Mononuclear cell (primary cell): ENCODE results near the gene GRID2. TPM values are rescaled to one million over a fixed set of nuclear protein-coding genes. Genes with fewer than 3 reads are reported as not detected.
"Not testable (repeated sequence)": the region's sequence is repeated elsewhere in the genome, so short reads cannot be mapped to it uniquely, and the experiment has no call there.

ENCODE experiments used
- H3K27me3 ChIP-seq: 2 replicates; pipeline ENCODE4 v1.6.0; 2011; ENCODE audit warnings: low read length, control low read depth; ENCODE audit not compliant: insufficient read depth
- H3K4me1 ChIP-seq: 2 replicates; pipeline ENCODE4 v1.5.1; 2011; ENCODE audit warnings: mild to moderate bottlenecking, low read length, control low read depth; ENCODE audit not compliant: insufficient read depth
- H3K4me3 ChIP-seq: 2 replicates; pipeline ENCODE4 v1.5.1; 2011; ENCODE audit warnings: mild to moderate bottlenecking, low read length, moderate library complexity
- H3K9me3 ChIP-seq: 2 replicates; pipeline ENCODE4 v1.5.1; 2011; ENCODE audit warnings: low read depth, mild to moderate bottlenecking, control low read depth, low read length
- total RNA-seq: library from RNA; depleted of rRNA; stranded (reverse); fragments of >200 nt; gene quantifications from one replicate; pipeline ENCODE4 v1.2.3, GENCODE V29; 2012

Gene GRID2
- total RNA-seq, 1 donor = not detected

- peaks cover 4% of the 10 kb centered on the region for H3K9me3 ChIP-seq
- H3K4me1 ChIP-seq = no peaks in the 10 kb centered on the region
- no peak overlapping the region for H3K4me3 ChIP-seq
- no peaks in the 10 kb centered on the region for H3K27me3 ChIP-seq
Measured at GRCh38 chr4:93657527-93657926, 1353.8 kb downstream of the GRID2 start.

- peaks cover 4% of the 10 kb centered on the region for H3K9me3 ChIP-seq
- H3K27me3 ChIP-seq = no peaks in the 10 kb centered on the region
- H3K4me3 ChIP-seq = no peak overlapping the region
- no peaks in the 10 kb centered on the region for H3K4me1 ChIP-seq
Measured at GRCh38 chr4:93658443-93658842, 1354.7 kb downstream of the GRID2 start.

GRCh38 chr4:93659629-93660028, 1355.9 kb downstream of the GRID2 start:
- H3K4me1 ChIP-seq = no peaks in the 10 kb centered on the region
- peaks cover 3% of the 10 kb centered on the region for H3K9me3 ChIP-seq
- no peaks in the 10 kb centered on the region for H3K27me3 ChIP-seq
- H3K4me3 ChIP-seq = no peak overlapping the region

- H3K4me3 ChIP-seq = no peak overlapping the region
- H3K4me1 ChIP-seq = no peaks in the 10 kb centered on the region
Measured at GRCh38 chr4:93660036-93660435, 1356.3 kb downstream of the GRID2 start.

GRCh38 chr4:93670434-93670833, 1366.7 kb downstream of the GRID2 start:
- no peaks in the 10 kb centered on the region for H3K4me1 ChIP-seq
- no peak overlapping the region for H3K4me3 ChIP-seq
- H3K27me3 ChIP-seq = no peaks in the 10 kb centered on the region
- no peaks in the 10 kb centered on the region for H3K9me3 ChIP-seq

More at GRCh38 chr4:93660036-93660435, 1356.3 kb downstream of the GRID2 start:
- no peaks in the 10 kb centered on the region for H3K9me3 ChIP-seq
- H3K27me3 ChIP-seq = no peaks in the 10 kb centered on the region

GRCh38 chr4:93671093-93671492, 1367.3 kb downstream of the GRID2 start:
- H3K9me3 ChIP-seq = no peaks in the 10 kb centered on the region
- H3K4me3 ChIP-seq = no peak overlapping the region
- H3K27me3 ChIP-seq = no peaks in the 10 kb centered on the region
- no peaks in the 10 kb centered on the region for H3K4me1 ChIP-seq

GRCh38 chr4:93676937-93677336, 1373.2 kb downstream of the GRID2 start:
- not testable (repeated sequence) for H3K9me3 ChIP-seq, H3K4me3 ChIP-seq, H3K27me3 ChIP-seq, H3K4me1 ChIP-seq

GRCh38 chr4:93684571-93684970, 1380.8 kb downstream of the GRID2 start:
- H3K4me3 ChIP-seq = no peak overlapping the region
- no peaks in the 10 kb centered on the region for H3K9me3 ChIP-seq

GRCh38 chr4:93687304-93687703, 1383.5 kb downstream of the GRID2 start:
- Histone ChIP-seq H3K27me3 (no peaks in the 10 kb centered on the region), H3K9me3 (no peaks in the 10 kb centered on the region), H3K4me3 (no peak overlapping the region), H3K4me1 (no peaks in the 10 kb centered on the region)

More at GRCh38 chr4:93684571-93684970, 1380.8 kb downstream of the GRID2 start:
- Histone ChIP-seq H3K4me1 (no peaks in the 10 kb centered on the region), H3K27me3 (no peaks in the 10 kb centered on the region)

- Histone ChIP-seq H3K4me3 (no peak overlapping the region), H3K4me1 (no peaks in the 10 kb centered on the region), H3K9me3 (no peaks in the 10 kb centered on the region), H3K27me3 (no peaks in the 10 kb centered on the region)
Measured at GRCh38 chr4:93688978-93689377, 1385.2 kb downstream of the GRID2 start.

GRCh38 chr4:93693141-93693540, 1389.4 kb downstream of the GRID2 start:
- no peaks in the 10 kb centered on the region for H3K9me3 ChIP-seq
- H3K4me1 ChIP-seq = no peaks in the 10 kb centered on the region
- H3K27me3 ChIP-seq = no peaks in the 10 kb centered on the region
- H3K4me3 ChIP-seq = no peak overlapping the region

GRCh38 chr4:93698686-93699085, 1394.9 kb downstream of the GRID2 start:
- H3K9me3 ChIP-seq = no peaks in the 10 kb centered on the region
- H3K27me3 ChIP-seq = no peaks in the 10 kb centered on the region
- H3K4me3 ChIP-seq = no peak overlapping the region
- no peaks in the 10 kb centered on the region for H3K4me1 ChIP-seq

- no peaks in the 10 kb centered on the region for H3K27me3 ChIP-seq
- H3K4me1 ChIP-seq = no peaks in the 10 kb centered on the region
- no peak overlapping the region for H3K4me3 ChIP-seq
- no peaks in the 10 kb centered on the region for H3K9me3 ChIP-seq
Measured at GRCh38 chr4:93700571-93700970, 1396.8 kb downstream of the GRID2 start.

GRCh38 chr4:93710101-93710846, 1406.5 kb downstream of the GRID2 start:
- Histone ChIP-seq H3K4me1 (no peaks in the 10 kb centered on the region), H3K4me3 (no peak overlapping the region), H3K27me3 (no peaks in the 10 kb centered on the region)

GRCh38 chr4:93710847-93711430, 1407.2 kb downstream of the GRID2 start:
- no peaks in the 10 kb centered on the region for H3K27me3 ChIP-seq
- H3K4me1 ChIP-seq = no peaks in the 10 kb centered on the region
- no peak overlapping the region for H3K4me3 ChIP-seq
- no peaks in the 10 kb centered on the region for H3K9me3 ChIP-seq

More at GRCh38 chr4:93710101-93710846, 1406.5 kb downstream of the GRID2 start:
- H3K9me3 ChIP-seq = no peaks in the 10 kb centered on the region

- Histone ChIP-seq H3K4me3 (no peak overlapping the region), H3K9me3 (no peaks in the 10 kb centered on the region), H3K27me3 (no peaks in the 10 kb centered on the region), H3K4me1 (no peaks in the 10 kb centered on the region)
Measured at GRCh38 chr4:93718233-93718632, 1414.5 kb downstream of the GRID2 start.
